Measurements from ENCODE around the gene SLC9A9. TPM values are rescaled to one million over a fixed set of nuclear protein-coding genes. Genes with fewer than 3 reads are reported as not detected.

The SLC9A9 gene
- total RNA-seq, 3 donors from 2014 or later: 6.2 to 17.3 (median 7.8) TPM

- intact Hi-C loops (cut with DNase I; ENCODE audit: low total_unique reads): no loop called here
- Histone ChIP-seq H3K27ac (no peak overlapping the region), H3K4me3 (no peak overlapping the region), H3K9me3 (peaks cover 9 to 15% of the 10 kb centered on the region in 2 donors), H3K36me3 (no peaks in the 10 kb centered on the region), H3K4me1 (no peaks in the 10 kb centered on the region), H3K27me3 (no peaks in the 10 kb centered on the region)
- no peak for DNase-seq (ENCODE audit: low spot score in 2 of 2)
- TF ChIP-seq POLR2AphosphoS5 (IDR thresholded peaks at IDR 0.05): no peak
Observed at GRCh38 chr3:143637133-143637532, 211.1 kb downstream of the SLC9A9 start.

GRCh38 chr3:143634991-143635390 is 213.3 kb downstream of the SLC9A9 start:
- DNase-seq (ENCODE audit: low spot score in 2 of 2): peak in 1 of 2 donors; percentile 18
- Histone ChIP-seq H3K9me3 (peaks cover 9 to 15% of the 10 kb centered on the region in 2 donors), H3K4me1 (no peaks in the 10 kb centered on the region), H3K4me3 (no peak overlapping the region), H3K27ac (no peak overlapping the region), H3K36me3 (no peaks in the 10 kb centered on the region), H3K27me3 (no peaks in the 10 kb centered on the region)
- intact Hi-C loops (cut with DNase I; ENCODE audit: low total_unique reads): no loop called here
- TF ChIP-seq CTCF (IDR thresholded peaks at IDR 0.05): no peak
- no peak for TF ChIP-seq POLR2A (IDR thresholded peaks at IDR 0.05)
- TF ChIP-seq POLR2AphosphoS5 (IDR thresholded peaks at IDR 0.05): no peak

- Histone ChIP-seq H3K4me3 (no peak overlapping the region), H3K9me3 (peaks cover 9 to 15% of the 10 kb centered on the region in 2 donors), H3K4me1 (no peaks in the 10 kb centered on the region), H3K27ac (no peak overlapping the region), H3K36me3 (no peaks in the 10 kb centered on the region), H3K27me3 (no peaks in the 10 kb centered on the region)
- intact Hi-C loops (cut with DNase I; ENCODE audit: low total_unique reads): no loop called here
- no peak for TF ChIP-seq CTCF (IDR thresholded peaks at IDR 0.05)
- TF ChIP-seq POLR2A (IDR thresholded peaks at IDR 0.05): no peak
- no peak for TF ChIP-seq POLR2AphosphoS5 (IDR thresholded peaks at IDR 0.05)
- DNase-seq (ENCODE audit: low spot score in 2 of 2): no peak
Observed at GRCh38 chr3:143634427-143634826, 213.8 kb downstream of the SLC9A9 start.

GRCh38 chr3:143633816-143634215 is 214.5 kb downstream of the SLC9A9 start:
- no peak for TF ChIP-seq POLR2A (IDR thresholded peaks at IDR 0.05)
- no peak for TF ChIP-seq CTCF (IDR thresholded peaks at IDR 0.05)
- no peak for TF ChIP-seq POLR2AphosphoS5 (IDR thresholded peaks at IDR 0.05)
- H3K27me3 ChIP-seq: no peaks in the 10 kb centered on the region
- H3K9me3 ChIP-seq: peaks cover 9 to 14% of the 10 kb centered on the region in 2 donors
- no peaks in the 10 kb centered on the region for H3K36me3 ChIP-seq
- no peak overlapping the region for H3K4me3 ChIP-seq
- no peak for DNase-seq (ENCODE audit: low spot score in 2 of 2)
- H3K27ac ChIP-seq: no peak overlapping the region
- no peaks in the 10 kb centered on the region for H3K4me1 ChIP-seq
- intact Hi-C loops (cut with DNase I; ENCODE audit: low total_unique reads): no loop called here

- no peak for DNase-seq (ENCODE audit: low spot score in 2 of 2)
- no peaks in the 10 kb centered on the region for H3K36me3 ChIP-seq
- no peaks in the 10 kb centered on the region for H3K4me1 ChIP-seq
- H3K4me3 ChIP-seq: no peak overlapping the region
- no peak overlapping the region for H3K27ac ChIP-seq
- H3K9me3 ChIP-seq: no peaks in the 10 kb centered on the region
- intact Hi-C loops (cut with DNase I; ENCODE audit: low total_unique reads): no loop called here
- TF ChIP-seq CTCF (IDR thresholded peaks at IDR 0.05): no peak
- no peaks in the 10 kb centered on the region for H3K27me3 ChIP-seq
Observed at GRCh38 chr3:143629726-143630125, 218.5 kb downstream of the SLC9A9 start.

- no peak for TF ChIP-seq CTCF (IDR thresholded peaks at IDR 0.05)
- no peak for TF ChIP-seq POLR2A (IDR thresholded peaks at IDR 0.05)
- no peak for TF ChIP-seq POLR2AphosphoS5 (IDR thresholded peaks at IDR 0.05)
- H3K27ac ChIP-seq: no peak overlapping the region
- H3K4me1 ChIP-seq: no peaks in the 10 kb centered on the region
- no peaks in the 10 kb centered on the region for H3K9me3 ChIP-seq
- intact Hi-C loops (cut with DNase I; ENCODE audit: low total_unique reads): no loop called here
- no peak overlapping the region for H3K4me3 ChIP-seq
- no peaks in the 10 kb centered on the region for H3K36me3 ChIP-seq
- no peak for DNase-seq (ENCODE audit: low spot score in 2 of 2)
- H3K27me3 ChIP-seq: no peaks in the 10 kb centered on the region
Observed at GRCh38 chr3:143628971-143629370, 219.3 kb downstream of the SLC9A9 start.

All from breast epithelium (tissue), 4 donors.